ENCODE measurements around the gene LRRC7. TPM values are rescaled to one million over a fixed set of nuclear protein-coding genes. Genes with fewer than 3 reads are reported as not detected.

LRRC7 gene
- total and polyA plus RNA-seq, 2 of the 8 experiments (the other 6 are each of a cell fraction or from before 2014, with no cell fraction given) = 0.03 to 0.17 TPM

DNA sequence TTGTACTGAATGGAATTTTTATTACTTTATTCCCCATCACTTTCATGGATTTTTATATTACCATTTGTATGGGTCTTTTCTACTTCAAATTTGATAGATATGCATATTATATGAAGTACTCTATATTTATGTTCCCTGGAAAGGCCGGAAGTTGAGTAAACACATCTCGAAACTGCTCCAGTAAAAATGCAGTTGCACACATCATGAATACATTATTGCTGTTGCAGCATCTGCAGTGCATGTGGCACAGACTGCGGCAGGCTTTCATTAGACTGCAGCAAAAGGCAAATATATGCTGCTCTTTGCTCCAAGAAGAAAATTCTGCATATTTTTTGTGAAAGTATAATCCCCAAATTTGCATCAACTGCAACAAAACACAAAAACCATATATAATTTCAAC is 48.7 kb upstream of the LRRC7 start:
- WGBS, 2 experiments (ENCODE audit: extremely low coverage in 1 of 2, insufficient coverage in 1 of 2, insufficient read length in 1 of 2, insufficient replicate concordance in 2 of 2, low coverage in 1 of 2, low lambda C conversion rate in 2 of 2, missing lambda C conversion rate in 1 of 2) = 86% methylated on average over 3 of the region's 3 CpGs; no CpG with 5 or more reads in 1 of the 2 experiments
- Histone ChIP-seq H3K18ac (ENCODE audit: extremely low read depth, low read length) (no peak overlapping the region), H3K79me1 (ENCODE audit: low read depth, low read length) (no peaks in the 10 kb centered on the region), H3K14ac (ENCODE audit: insufficient read length) (no peak overlapping the region), H4K91ac (replicated peaks; ENCODE audit: insufficient read length, low read length) (no peak overlapping the region), H4K5ac (ENCODE audit: insufficient read length, low read depth, low read length) (no peak overlapping the region), H2BK12ac (ENCODE audit: low read depth, low read length) (no peak overlapping the region), H3K56ac (replicated peaks; ENCODE audit: insufficient read length, low read depth, low read length) (no peak overlapping the region), H3K4me3 (ENCODE audit: extremely low read depth in 1 of 4, insufficient read depth in 2 of 4, low read depth in 3 of 4, low read length in 4 of 4) (no peak overlapping the region), H2BK120ac (replicated peaks; ENCODE audit: low read depth, low read length) (no peak overlapping the region), H3K27ac (ENCODE audit: low read depth, low read length) (no peak overlapping the region), H3K4me1 (replicated peaks in 1 of 4; ENCODE audit: control insufficient read depth in 3 of 4, insufficient read depth in 4 of 4, low read length in 3 of 4) (no peaks in the 10 kb centered on the region), H3K27me3 (replicated peaks in 1 of 4; ENCODE audit: control insufficient read depth in 3 of 4, extremely low read depth in 1 of 4, insufficient read depth in 3 of 4, low read length in 3 of 4) (no peaks in the 10 kb centered on the region), H4K20me1 (replicated peaks in 1 of 2; ENCODE audit: control insufficient read depth in 1 of 2, insufficient read depth in 2 of 2, low read length in 2 of 2) (no peaks in the 10 kb centered on the region), H3K9me3 (ENCODE audit: insufficient read depth in 2 of 2, low read depth in 1 of 2, low read length in 1 of 2) (no peaks in the 10 kb centered on the region), H2AK5ac (ENCODE audit: low read depth, low read length) (no peak overlapping the region), H2BK5ac (ENCODE audit: low read depth, low read length) (no peak overlapping the region), H3K9ac (replicated peaks in 1 of 4; ENCODE audit: extremely low read depth in 1 of 4, low read depth in 3 of 4, low read length in 3 of 4) (no peak overlapping the region), H2BK15ac (ENCODE audit: low read length) (no peak overlapping the region), H3K23ac (ENCODE audit: insufficient read length) (no peak overlapping the region), H3K4ac (replicated peaks; ENCODE audit: insufficient read length, low read depth, low read length) (no peak overlapping the region), H3K36me3 (ENCODE audit: control insufficient read depth in 2 of 4, insufficient read depth in 4 of 4, low read length in 3 of 4) (no peaks in the 10 kb centered on the region), H3K23me2 (ENCODE audit: low read depth, low read length) (no peaks in the 10 kb centered on the region), H4K8ac (ENCODE audit: extremely low read depth, insufficient read depth, low read length) (no peak overlapping the region), H3K4me2 (ENCODE audit: insufficient read depth in 1 of 2, low read depth in 2 of 2, low read length in 2 of 2) (no peak overlapping the region), H2BK20ac (ENCODE audit: low read length) (no peak overlapping the region), H2AFZ (ENCODE audit: low read length) (no peak overlapping the region), H3K79me2 (ENCODE audit: control insufficient read depth in 1 of 2, insufficient read depth in 2 of 2, low read length in 2 of 2) (no peaks in the 10 kb centered on the region)
- DNase-seq (ENCODE audit: low read depth in 1 of 2, low spot score in 2 of 2) = no peak
- no peak for FAIRE-seq
- ChIA-PET CTCF (ENCODE audit: partially characterized antibody) (no interaction called here), POLR2A (ENCODE audit: partially characterized antibody) (no interaction called here)
- TF ChIP-seq CHD2 (IDR thresholded peaks at IDR 0.05; ENCODE audit: low read length) (no peak), ATF3 (IDR thresholded peaks at IDR 0.05; ENCODE audit: insufficient read depth, low read depth, low read length) (no peak), SP2 (IDR thresholded peaks at IDR 0.05; ENCODE audit: low read length) (no peak), BACH1 (IDR thresholded peaks at IDR 0.05; ENCODE audit: low read length) (no peak)
- TF ChIP-seq, protein P1, sequence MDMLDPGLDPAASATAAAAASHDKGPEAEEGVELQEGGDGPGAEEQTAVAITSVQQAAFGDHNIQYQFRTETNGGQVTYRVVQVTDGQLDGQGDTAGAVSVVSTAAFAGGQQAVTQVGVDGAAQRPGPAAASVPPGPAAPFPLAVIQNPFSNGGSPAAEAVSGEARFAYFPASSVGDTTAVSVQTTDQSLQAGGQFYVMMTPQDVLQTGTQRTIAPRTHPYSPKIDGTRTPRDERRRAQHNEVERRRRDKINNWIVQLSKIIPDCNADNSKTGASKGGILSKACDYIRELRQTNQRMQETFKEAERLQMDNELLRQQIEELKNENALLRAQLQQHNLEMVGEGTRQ (IDR thresholded peaks at IDR 0.05; ENCODE audit: low read length) = no peak
